GM10266 (cell line): Measurements from ENCODE around the gene PYGO2.

Experiments
- DNase-seq: peaks from one replicate; pipeline ENCODE4 v3.0.0; 2012; ENCODE audit errors: extremely low spot score
- TF ChIP-seq, protein P1 (sequence below): IDR thresholded peaks from 2 replicates; pipeline ENCODE4 v1.5.1; 2012; ENCODE audit warnings: mild to moderate bottlenecking, low read depth; ENCODE audit not compliant: control insufficient read depth, insufficient read depth; ENCODE audit errors: missing control alignments

PYGO2 gene

DNA sequence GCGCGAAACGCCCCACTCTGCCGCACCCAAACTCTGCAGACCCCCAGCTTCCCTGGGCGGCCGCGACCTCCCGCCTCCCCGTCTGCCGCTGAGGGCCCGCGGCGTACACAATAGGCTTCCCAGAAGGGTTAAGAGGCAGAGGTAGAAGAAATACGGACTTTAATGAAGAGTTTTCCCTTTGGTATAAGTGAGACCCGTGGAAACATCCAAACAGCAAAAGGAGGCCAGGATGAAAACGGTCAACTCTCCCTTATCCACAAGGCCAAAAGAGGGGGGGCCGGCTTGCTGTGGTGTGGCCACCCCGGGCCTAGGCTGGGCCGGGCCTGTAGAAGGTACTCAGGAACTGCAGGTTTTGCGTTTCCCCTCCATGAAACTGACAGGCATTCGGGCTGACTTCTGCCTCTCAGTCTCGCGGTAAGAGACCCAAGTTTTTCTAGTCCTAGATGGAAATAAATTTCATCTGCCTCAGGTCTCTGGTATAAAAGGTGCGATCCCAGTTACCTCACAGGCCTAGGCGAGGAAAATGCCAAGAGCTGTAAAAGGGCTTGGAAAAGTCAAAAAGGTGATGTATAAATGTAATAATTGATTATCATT lies 671 bp upstream of the PYGO2 start:
- DNase-seq = peak; percentile 47
- TF ChIP-seq, protein P1, sequence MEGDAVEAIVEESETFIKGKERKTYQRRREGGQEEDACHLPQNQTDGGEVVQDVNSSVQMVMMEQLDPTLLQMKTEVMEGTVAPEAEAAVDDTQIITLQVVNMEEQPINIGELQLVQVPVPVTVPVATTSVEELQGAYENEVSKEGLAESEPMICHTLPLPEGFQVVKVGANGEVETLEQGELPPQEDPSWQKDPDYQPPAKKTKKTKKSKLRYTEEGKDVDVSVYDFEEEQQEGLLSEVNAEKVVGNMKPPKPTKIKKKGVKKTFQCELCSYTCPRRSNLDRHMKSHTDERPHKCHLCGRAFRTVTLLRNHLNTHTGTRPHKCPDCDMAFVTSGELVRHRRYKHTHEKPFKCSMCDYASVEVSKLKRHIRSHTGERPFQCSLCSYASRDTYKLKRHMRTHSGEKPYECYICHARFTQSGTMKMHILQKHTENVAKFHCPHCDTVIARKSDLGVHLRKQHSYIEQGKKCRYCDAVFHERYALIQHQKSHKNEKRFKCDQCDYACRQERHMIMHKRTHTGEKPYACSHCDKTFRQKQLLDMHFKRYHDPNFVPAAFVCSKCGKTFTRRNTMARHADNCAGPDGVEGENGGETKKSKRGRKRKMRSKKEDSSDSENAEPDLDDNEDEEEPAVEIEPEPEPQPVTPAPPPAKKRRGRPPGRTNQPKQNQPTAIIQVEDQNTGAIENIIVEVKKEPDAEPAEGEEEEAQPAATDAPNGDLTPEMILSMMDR = no peak

DNA sequence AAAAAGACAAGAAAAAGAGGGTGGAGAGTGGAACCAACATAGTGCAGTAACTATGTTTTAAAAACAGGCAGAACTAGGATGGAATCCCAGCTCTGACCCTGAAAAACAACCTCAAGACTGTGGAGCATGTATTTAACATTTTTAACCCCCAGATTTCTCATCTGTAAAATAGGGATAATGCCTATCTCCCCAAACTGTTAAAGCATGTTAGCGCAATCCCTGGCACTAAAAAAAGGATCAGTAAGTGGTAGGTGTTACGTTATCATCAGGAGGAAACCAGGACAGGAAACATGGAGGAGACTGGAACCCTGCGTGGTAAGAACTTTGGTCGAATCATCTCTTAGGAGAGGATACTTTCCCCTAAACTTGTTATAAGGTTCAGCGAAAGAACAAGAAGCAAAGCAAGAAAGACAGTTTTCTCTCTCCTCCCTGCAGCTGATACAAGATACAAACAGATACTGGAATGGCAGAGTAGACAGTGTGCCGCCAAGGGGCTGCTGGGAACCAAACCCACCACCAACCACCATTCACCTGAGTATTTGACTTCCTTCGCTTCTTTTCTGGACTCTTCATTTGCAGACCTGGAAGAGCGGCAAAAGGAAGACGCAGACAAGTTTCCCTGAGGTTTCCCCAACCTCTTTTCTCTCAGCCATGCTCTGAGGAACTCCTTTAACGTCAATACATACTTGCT lies 991 bp downstream of the PYGO2 start:
- DNase-seq = no peak
- TF ChIP-seq, protein P1 = no peak

DNA sequence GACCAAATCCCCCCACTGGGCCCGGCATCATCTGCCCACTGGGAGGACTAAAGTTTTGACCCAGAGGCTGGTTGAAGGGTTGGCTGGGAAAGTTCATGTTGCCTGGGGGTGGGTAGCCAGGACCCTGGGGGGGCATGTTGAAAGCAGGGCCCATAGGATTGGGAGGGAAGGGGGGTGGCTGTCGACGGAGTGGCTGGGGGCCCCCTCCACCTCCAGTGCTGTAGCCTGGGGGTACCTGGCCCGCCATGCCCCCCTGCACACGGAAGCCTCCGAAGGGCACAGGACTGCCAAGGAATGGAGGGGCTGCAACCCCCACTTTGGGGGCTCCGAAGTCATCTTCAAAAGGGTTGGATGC lies 2.2 kb downstream of the PYGO2 start:
- TF ChIP-seq, protein P1 = no peak
- DNase-seq = no peak

DNA sequence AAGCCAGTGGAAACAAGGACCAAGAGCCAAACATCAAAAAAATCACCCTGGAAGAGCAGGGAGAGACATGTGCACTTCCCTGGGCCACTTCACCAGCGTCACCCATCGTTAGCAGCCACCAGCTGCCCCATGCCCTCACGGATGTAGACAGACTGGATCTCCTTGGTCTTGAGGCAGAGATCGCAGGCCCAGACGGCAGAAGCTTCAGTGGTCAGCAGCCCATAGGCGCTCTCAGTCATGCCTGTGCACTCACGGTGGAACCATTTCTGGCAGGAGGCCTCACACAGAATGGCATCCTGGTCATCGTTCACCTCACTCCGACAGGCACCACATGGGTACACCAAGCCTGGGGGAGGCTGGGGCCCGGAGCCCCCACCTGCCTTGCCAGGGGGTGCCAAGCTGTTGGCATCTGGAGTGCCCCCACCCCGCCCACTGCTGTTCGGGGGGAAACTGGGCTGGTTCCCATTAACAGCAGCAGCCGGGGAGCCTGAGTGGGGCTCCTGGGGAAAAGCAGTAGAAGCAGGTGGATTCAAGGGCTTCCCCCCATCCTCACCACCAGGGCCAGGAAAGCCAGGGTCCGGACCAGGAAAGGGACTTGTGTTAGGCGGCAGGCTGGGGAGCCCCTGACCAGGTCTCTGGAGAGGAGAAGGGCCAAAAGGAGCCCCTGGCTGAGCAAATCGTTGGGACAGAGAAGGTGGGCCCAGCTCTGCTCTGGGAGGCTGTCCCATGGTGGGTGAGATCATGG lies 2.7 kb downstream of the PYGO2 start:
- TF ChIP-seq, protein P1 = no peak
- DNase-seq = no peak

DNA sequence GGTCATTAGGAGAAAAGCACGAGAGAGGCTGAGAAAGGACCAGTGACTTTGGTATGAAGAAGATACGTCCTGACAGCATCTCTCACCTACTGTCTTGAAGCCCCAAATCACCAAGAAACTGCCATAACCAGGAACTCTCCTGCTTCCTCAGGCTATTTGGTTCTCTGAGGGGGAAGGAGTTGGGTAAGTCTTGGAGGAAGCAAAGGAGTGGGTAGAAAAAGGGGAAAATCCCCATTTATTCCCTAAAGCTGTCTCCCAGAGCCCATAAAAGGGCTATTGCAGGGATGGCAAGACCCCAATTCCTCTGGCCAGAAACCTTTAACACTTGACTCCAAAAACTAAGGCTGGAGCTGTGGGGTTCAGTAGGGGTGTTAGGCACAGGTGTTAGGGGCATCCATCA lies 3.5 kb downstream of the PYGO2 start:
- TF ChIP-seq, protein P1 = no peak
- DNase-seq = no peak

DNA sequence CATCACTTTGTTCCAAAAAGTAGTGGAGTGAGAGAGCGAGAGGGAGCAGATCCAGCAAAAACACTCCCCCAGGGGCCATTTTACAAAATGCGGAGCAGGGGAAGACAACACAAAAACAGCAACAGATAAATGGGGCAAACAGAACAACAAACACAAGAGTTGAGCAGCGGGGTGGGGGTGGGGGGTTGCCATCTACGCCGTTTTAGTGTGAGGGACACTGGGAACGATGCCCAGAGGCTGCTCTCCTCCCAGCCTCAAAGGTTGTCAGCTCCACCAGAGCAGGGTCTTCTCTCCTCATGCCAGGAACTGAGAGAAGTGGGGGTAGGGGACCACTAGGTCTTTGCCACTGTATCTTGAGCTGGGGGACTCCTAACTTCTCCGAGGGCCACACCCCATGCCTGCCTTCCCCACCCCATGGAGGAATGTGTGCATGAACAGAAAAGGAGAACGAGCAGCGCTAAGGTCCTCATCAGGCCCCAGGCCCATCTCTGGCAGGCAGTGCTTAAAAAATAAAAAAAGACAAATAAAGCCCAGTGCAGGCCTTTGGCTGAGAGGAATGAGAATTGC lies 4.4 kb downstream of the PYGO2 start:
- no peak for DNase-seq
- TF ChIP-seq, protein P1 = no peak
